UCSD-AML1 (cell line): ENCODE results near the gene YWHAQ.

Experiments
- DNase-seq: peaks from one replicate; lab custom pipeline; 2025; ENCODE audit not compliant: unreplicated experiment; lab: John Stamatoyannopoulos, UW

YWHAQ gene

GRCh38 chr2:9655441-9656269 lies 24.9 kb upstream of the YWHAQ start:
- DNase-seq = no peak

- DNase-seq = no peak
These were observed 23.8 kb upstream of the YWHAQ start for GRCh38 chr2:9654452-9655100.

DNA sequence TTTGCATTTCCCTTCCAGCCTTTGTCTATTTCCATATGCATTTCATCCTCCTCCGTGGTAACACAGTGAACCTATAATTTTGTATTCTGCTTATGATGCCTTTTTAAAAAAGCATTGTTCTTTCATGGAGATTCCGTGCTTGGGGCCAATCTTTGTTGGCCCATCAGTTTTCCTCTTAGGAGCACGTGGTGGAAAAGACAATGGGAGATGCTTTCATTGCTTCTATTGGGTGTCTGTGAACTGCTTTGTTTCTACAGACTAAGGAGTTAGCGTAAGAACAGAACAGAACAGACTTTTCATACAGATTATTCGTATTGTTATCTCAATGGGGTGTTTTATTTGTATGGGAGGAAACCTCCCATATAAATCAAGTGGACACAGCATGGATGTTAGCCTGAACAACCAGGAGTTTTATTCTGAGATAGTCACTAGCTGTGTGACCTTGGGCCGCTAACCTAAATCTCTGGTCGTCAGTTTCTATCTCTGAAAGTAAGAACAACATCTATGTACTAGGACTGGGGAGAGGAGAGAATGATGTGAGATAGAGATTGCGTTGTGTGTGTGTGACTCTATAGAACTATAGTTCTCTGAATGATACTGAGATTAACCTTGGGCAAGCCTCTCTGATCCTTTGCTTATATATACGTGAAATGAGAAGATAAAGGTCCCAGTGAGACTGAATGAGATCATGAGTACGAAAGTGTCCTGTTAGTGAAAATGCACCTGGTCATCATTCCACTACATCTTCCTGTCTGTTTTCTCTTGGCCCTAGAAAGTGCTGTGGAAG lies 22.9 kb upstream of the YWHAQ start:
- DNase-seq = no peak

GRCh38 chr2:9652898-9653479 lies 22.2 kb upstream of the YWHAQ start:
- DNase-seq = no peak

- no peak for DNase-seq
These were observed 21.5 kb upstream of the YWHAQ start for GRCh38 chr2:9652267-9652666.

DNA sequence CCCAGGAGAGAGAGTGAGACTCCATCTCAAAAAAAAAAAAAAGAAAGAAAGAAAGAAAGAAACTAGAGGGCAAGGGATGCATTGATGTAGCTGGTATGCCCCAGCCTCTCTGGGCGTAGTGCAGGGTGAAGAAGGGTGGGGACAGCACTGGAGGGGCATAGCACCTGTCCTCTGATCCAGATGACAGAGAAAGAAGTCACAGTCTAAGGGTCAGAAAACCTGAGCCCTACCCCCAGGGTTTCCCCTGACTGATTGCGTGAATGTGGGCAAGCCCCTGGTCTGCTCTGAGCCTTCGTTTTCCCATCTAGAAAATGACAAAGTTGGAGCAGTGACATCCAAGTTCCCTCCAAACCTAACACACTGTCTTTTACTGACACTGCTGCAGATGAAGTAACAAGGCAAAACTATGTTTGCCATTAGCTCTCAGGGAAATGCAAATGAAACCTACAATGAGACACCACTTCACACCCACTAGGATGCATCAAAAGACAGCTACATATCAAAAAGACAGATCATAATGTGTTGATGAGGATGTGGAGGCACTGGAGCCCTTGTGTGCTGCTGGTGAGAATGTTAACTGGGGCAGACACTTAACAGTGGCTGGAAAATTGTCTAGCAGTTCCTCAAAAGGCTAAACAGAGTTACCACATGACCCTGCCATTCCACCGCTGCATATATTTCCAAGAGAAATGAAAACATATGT lies 19.5 kb upstream of the YWHAQ start:
- DNase-seq = no peak

- DNase-seq = no peak
These were observed 18.5 kb upstream of the YWHAQ start for GRCh38 chr2:9649261-9649660.

- DNase-seq = no peak
These were observed 18.0 kb upstream of the YWHAQ start for GRCh38 chr2:9648821-9649220.

- no peak for DNase-seq
These were observed 17.1 kb upstream of the YWHAQ start for GRCh38 chr2:9647884-9648283.

GRCh38 chr2:9646196-9647030 lies 15.6 kb upstream of the YWHAQ start:
- no peak for DNase-seq

DNA sequence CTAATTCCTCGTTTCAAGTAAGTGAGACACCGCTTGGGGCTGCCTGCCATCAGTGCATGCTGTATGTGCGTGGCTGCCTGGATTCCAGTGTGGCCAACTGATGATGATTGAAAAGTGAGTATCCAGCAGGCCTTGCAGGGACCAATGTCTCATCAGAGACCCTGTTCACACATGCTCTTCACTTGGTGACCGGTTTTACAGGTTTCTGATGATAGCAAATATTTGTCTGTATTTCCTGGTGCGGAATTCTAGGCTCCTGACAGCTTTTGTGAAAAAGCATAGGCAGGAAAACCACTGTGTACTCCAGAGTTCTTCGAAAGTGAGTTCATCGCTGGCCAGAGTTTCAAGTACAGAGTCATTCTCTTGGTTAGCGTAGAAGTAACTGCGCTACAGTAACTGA lies 13.8 kb upstream of the YWHAQ start:
- no peak for DNase-seq

GRCh38 chr2:9644021-9644420 lies 13.2 kb upstream of the YWHAQ start:
- no peak for DNase-seq

- DNase-seq = no peak
These were observed 10.8 kb upstream of the YWHAQ start for GRCh38 chr2:9641641-9642040.

- DNase-seq = no peak
These were observed 9.8 kb upstream of the YWHAQ start for GRCh38 chr2:9640403-9641104.

GRCh38 chr2:9639740-9640343 lies 9.0 kb upstream of the YWHAQ start:
- no peak for DNase-seq

GRCh38 chr2:9639000-9639602 lies 8.3 kb upstream of the YWHAQ start:
- no peak for DNase-seq

DNA sequence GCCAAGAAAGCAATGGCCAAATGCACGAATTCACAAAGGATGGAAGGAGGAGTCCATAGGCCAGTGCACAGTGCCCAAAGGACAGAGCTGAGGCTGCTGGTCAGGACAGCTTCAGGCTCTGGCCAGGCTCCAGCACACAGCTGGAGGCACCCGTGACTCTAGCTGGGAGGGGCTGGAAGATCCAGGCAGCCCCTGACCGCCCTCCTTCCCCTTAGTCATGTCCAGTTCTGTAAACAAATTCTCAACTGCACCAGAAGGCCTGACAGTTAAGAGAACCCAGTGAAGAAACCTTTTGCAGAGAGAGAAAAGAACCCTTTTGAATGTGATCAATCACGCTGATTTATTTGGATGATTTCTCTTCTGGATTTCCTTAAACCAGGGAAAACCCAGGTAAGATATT lies 7.7 kb upstream of the YWHAQ start:
- DNase-seq = no peak

DNA sequence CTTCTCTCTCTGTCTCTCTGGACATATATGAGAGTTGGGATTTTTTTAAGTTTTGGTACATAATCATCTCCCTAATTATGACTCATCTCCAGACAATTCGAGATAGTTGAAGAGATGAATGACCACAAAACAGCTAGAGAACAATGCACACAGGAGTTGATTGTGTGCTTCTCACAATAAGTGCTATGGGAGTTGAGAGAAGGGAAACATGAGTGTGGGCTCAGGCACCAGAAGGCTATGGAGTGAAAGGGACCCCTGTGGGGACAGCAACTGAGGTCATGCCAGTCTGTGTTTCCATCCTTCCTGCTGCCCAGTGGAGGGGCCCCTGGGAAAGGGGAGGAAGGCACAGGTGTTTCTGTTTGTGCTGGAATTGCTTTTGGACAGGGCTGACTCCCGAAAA lies 6.5 kb upstream of the YWHAQ start:
- DNase-seq = no peak

- DNase-seq = no peak
These were observed 3.3 kb upstream of the YWHAQ start for GRCh38 chr2:9634133-9634532.
